ENCODE measurements around the gene SAMD4A. TPM values are rescaled to one million over a fixed set of nuclear protein-coding genes. Genes with fewer than 3 reads are reported as not detected.
A peak's percentile ranks its signal among the peaks of the same experiment; 100 is the strongest.

The SAMD4A gene
- total and polyA plus RNA-seq, 12 donors: 14.0 to 284 (median 191) TPM

DNA sequence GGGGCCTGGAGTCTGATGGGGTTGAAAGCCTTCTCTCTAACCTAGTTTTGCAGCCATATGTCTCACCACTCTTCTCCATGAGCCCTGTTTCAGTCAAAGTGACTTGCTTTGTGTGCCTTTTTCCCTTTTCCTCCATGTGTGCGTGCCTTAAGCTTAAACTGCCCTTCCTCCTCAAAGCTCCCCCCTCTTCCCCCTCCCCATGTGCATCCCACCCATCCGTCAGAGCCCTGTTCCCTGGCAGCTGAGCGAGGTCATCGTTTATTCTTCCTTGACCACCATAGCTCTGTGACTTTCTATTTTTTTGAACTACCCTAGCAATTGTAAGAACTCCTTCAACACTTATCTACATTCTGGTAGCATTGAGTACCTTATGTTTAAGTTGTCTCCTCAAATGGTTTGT, 24.9 kb downstream of the SAMD4A start:
- WGBS, 2 donors: 44 to 53% methylated on average over 4 of the region's 4 CpGs
- peak in 1 of 8 donors; percentile 14 for ATAC-seq
- peaks cover 0 to 67% (median 27%) of the 10 kb centered on the region in 9 donors for H3K4me1 ChIP-seq

DNA sequence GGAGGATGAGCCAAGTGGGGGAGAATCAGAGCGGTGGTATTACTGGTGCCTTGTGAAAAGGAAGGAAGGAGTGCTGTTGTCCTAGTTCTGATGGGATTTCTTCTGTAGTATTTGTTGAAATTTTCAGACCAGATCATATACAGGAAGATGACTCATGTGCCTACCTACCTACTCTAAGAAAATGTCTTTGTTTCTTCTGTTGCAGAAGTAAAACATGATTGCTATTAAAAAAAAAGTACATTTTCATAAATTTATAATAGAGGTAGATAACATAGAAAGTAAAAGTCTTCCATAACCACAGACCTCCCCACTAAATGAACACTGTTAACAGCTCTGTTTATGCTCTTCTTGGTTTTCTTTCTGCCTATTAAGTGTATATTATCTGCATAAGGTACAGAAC, 26.9 kb downstream of the SAMD4A start:
- Histone ChIP-seq H3K27me3 (no peaks in the 10 kb centered on the region), H3K4me1 (peaks cover 0 to 59% (median 28%) of the 10 kb centered on the region in 9 donors), H3K36me3 (no peaks in the 10 kb centered on the region), H3K9me3 (no peaks in the 10 kb centered on the region), H3K27ac (no peak overlapping the region), H3K4me3 (no peak overlapping the region)
- TF ChIP-seq, protein P1, sequence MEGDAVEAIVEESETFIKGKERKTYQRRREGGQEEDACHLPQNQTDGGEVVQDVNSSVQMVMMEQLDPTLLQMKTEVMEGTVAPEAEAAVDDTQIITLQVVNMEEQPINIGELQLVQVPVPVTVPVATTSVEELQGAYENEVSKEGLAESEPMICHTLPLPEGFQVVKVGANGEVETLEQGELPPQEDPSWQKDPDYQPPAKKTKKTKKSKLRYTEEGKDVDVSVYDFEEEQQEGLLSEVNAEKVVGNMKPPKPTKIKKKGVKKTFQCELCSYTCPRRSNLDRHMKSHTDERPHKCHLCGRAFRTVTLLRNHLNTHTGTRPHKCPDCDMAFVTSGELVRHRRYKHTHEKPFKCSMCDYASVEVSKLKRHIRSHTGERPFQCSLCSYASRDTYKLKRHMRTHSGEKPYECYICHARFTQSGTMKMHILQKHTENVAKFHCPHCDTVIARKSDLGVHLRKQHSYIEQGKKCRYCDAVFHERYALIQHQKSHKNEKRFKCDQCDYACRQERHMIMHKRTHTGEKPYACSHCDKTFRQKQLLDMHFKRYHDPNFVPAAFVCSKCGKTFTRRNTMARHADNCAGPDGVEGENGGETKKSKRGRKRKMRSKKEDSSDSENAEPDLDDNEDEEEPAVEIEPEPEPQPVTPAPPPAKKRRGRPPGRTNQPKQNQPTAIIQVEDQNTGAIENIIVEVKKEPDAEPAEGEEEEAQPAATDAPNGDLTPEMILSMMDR (IDR thresholded peaks at IDR 0.05): no peak
- WGBS, 2 donors: 39 to 40% methylated on average over 1 of the region's 1 CpG
- intact Hi-C loops (cut with DNase I): no loop called here
- ATAC-seq (no peak), DNase-seq (no peak)

More for the DNA sequence above, 24.9 kb downstream of the SAMD4A start:
- Histone ChIP-seq H3K27ac (no peak overlapping the region), H3K4me3 (no peak overlapping the region), H3K36me3 (no peaks in the 10 kb centered on the region), H3K27me3 (no peaks in the 10 kb centered on the region), H3K9me3 (peaks cover 0 to 2% (median 0%) of the 10 kb centered on the region in 11 donors)
- intact Hi-C loops (cut with DNase I): no loop called here
- TF ChIP-seq, protein P1 (IDR thresholded peaks at IDR 0.05): no peak
- DNase-seq: no peak

DNA sequence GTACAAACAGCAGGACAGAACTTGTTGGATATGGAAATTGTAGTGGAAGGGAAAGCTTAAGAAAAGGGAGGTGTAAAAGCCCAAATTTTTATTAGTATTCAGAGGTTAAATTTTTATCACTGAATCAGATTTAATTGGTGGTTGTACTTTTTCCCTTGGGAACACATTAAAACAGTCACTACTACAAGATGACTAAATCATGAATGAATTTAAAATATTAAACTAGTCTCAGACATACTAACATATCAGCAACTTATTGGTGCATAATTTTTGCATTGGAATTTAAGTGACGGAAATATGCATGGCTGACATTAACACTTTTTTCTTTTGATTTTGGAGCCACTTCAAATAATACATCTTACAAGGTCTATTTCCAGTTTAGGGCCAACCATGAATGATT, 27.6 kb downstream of the SAMD4A start:
- Histone ChIP-seq H3K4me3 (no peak overlapping the region), H3K9me3 (no peaks in the 10 kb centered on the region), H3K4me1 (peaks cover 0 to 56% (median 29%) of the 10 kb centered on the region in 9 donors), H3K27me3 (no peaks in the 10 kb centered on the region), H3K27ac (no peak overlapping the region), H3K36me3 (no peaks in the 10 kb centered on the region)
- ATAC-seq (no peak), DNase-seq (no peak)
- 56 to 66% methylated on average over 1 of the region's 1 CpG for WGBS, 2 donors
- intact Hi-C loops (cut with DNase I): no loop called here
- TF ChIP-seq, protein P1 (IDR thresholded peaks at IDR 0.05): no peak

DNA sequence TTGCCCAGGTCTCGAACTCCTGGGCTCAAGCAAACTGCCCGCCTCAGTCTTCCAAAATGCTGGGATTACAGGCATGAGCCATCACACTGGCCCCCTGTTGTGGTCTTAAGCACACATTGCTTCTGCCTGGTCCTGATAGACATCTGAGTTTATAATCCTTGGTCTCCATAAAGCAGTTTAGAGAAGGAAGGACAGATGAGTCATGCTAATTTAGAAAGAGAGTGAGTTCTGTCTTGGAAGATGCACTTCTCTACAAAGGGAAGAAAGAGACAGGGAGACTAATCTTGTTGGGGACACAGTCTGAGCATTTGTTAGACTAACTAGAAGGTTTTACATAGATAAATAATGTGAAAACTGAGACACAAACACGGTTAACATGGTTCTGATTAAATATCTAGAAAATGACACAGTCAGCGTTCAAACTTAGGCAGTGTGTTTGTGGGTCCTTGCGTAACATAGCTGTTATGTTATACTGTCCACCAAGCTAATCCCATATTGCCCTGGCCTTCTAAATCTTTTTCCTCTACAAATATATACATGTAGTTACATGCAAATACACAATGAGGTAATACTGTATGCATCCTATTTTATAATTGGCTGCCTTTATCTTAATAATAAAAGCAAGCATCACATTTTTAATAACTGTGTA, 31.0 kb downstream of the SAMD4A start:
- WGBS, 2 donors: 90 to 91% methylated on average over 5 of the region's 5 CpGs

More for the DNA sequence above, 31.0 kb downstream of the SAMD4A start:
- Histone ChIP-seq H3K36me3 (no peaks in the 10 kb centered on the region), H3K4me1 (peaks cover 0 to 61% (median 42%) of the 10 kb centered on the region in 9 donors), H3K4me3 (no peak overlapping the region), H3K27ac (no peak overlapping the region), H3K27me3 (no peaks in the 10 kb centered on the region), H3K9me3 (no peaks in the 10 kb centered on the region)
- intact Hi-C loops (cut with DNase I): no loop called here
- no peak for ATAC-seq
- DNase-seq: no peak
- TF ChIP-seq, protein P1 (IDR thresholded peaks at IDR 0.05): no peak

All from heart right ventricle (tissue), 16 donors.